ENCODE measurements around the gene BACE2. TPM values are rescaled to one million over a fixed set of nuclear protein-coding genes. Genes with fewer than 3 reads are reported as not detected.

The BACE2 gene
- total RNA-seq, 1 donor from 2014 or later = 49.5 TPM

DNA sequence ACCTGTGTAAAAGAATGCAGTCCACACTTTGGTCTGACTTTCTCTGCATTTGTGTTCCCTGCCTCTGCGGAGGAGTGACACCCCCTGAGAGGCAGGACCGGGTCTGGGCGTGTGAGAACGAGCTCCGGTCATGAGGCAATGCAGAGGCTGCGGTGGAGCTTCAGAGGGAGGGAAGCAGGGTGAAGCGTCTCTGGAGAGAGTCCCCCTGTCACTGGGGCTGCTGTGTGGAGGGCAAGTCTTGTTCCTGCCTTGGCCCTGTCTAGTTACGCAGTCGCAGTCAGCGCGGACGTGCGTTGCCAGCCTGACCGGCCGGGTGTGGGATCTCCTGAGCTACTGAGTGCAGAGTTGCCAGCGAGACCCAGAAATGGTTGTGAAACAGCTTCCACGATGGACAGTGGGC is 48.5 kb downstream of the BACE2 start:
- H3K27me3 Mint-ChIP-seq (ENCODE audit: unreplicated experiment) = no peaks in the 10 kb centered on the region
- H3K27ac Mint-ChIP-seq (ENCODE audit: unreplicated experiment) = peak overlapping the region; percentile 92

DNA sequence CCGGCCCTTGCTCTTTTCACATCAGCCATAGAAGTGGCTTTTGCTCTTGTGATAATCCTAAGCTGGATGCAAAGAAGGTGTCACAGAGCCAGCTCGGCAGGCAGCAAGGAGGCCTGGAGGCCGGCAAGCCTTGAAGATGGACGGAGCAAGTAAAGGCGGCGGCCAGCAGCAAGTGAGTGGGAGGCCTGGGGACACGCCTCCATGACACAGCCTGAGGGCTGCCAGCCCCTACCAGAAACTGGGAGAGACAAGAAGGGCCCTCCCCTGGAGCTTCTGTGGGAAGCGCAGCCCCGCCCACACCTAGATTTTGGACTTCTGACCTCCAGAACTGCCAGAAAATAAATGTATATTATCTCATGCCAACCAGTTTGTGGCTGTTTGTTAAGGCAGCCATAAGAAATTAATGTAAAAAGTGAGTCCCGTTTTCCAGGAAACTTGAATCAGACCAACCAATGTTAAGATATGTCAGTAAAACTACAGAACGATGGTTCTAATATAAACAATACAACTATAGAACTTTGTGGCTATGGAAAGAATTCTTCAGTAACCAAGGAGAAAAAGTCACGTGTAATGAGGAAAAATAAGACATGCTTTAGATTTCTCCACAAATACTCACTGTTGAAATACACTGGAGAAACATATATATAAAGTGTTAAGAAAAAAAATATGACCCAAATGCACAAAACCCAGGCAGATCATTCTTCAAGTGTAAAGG is 49.9 kb downstream of the BACE2 start:
- H3K4me1 Mint-ChIP-seq (ENCODE audit: unreplicated experiment) = peaks cover 54% of the 10 kb centered on the region
- DNase-seq (ENCODE audit: extremely low spot score, unreplicated experiment) = no peak
- no peaks in the 10 kb centered on the region for H3K27me3 Mint-ChIP-seq (ENCODE audit: unreplicated experiment)
- H3K4me3 Mint-ChIP-seq (ENCODE audit: unreplicated experiment) = no peak overlapping the region
- peak overlapping the region; percentile 92 for H3K27ac Mint-ChIP-seq (ENCODE audit: unreplicated experiment)
- H3K9me3 Mint-ChIP-seq (ENCODE audit: unreplicated experiment) = no peaks in the 10 kb centered on the region
- TF ChIP-seq, protein P1, sequence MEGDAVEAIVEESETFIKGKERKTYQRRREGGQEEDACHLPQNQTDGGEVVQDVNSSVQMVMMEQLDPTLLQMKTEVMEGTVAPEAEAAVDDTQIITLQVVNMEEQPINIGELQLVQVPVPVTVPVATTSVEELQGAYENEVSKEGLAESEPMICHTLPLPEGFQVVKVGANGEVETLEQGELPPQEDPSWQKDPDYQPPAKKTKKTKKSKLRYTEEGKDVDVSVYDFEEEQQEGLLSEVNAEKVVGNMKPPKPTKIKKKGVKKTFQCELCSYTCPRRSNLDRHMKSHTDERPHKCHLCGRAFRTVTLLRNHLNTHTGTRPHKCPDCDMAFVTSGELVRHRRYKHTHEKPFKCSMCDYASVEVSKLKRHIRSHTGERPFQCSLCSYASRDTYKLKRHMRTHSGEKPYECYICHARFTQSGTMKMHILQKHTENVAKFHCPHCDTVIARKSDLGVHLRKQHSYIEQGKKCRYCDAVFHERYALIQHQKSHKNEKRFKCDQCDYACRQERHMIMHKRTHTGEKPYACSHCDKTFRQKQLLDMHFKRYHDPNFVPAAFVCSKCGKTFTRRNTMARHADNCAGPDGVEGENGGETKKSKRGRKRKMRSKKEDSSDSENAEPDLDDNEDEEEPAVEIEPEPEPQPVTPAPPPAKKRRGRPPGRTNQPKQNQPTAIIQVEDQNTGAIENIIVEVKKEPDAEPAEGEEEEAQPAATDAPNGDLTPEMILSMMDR (IDR thresholded peaks at IDR 0.05) = no peak
- H3K36me3 Mint-ChIP-seq (ENCODE audit: unreplicated experiment) = peaks cover 4% of the 10 kb centered on the region

More for the DNA sequence above, 48.5 kb downstream of the BACE2 start:
- peaks cover 5% of the 10 kb centered on the region for H3K36me3 Mint-ChIP-seq (ENCODE audit: unreplicated experiment)
- no peak for DNase-seq (ENCODE audit: extremely low spot score, unreplicated experiment)
- H3K4me1 Mint-ChIP-seq (ENCODE audit: unreplicated experiment) = peaks cover 51% of the 10 kb centered on the region
- TF ChIP-seq, protein P1 (IDR thresholded peaks at IDR 0.05) = no peak
- H3K9me3 Mint-ChIP-seq (ENCODE audit: unreplicated experiment) = no peaks in the 10 kb centered on the region
- no peak overlapping the region for H3K4me3 Mint-ChIP-seq (ENCODE audit: unreplicated experiment)

DNA sequence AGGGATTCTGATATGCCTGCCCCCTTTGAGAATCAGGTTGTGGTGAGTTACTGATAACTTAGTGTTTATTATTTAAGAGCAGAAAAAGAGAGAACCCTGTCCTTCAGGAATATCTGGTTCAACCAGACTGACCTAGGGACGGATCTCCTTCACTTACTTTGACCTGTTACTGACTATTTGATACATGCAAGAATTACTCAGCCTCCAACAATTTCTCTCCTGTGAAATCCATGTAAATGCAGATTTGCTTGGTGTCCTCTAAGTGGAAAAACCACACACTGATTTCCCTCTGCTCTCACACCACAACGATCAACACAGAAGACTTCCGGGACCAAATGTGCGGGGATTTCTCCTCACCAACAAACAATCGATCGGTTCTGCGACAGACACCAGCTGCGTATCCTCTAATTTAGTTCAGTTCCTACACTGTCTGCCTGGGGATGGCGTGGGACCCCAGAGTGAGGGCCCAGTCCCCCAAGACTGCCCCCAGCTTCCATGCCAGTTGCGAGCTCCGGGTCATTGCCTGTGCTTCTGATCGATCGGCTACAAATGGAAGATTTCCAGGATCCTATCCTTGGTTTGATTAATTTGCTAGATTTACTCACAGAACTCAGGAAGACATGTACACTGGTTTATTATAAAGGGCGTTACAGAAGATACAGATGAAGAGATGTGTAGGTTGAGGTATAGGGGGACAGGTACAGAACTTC is 51.7 kb downstream of the BACE2 start:
- peaks cover 51% of the 10 kb centered on the region for H3K4me1 Mint-ChIP-seq (ENCODE audit: unreplicated experiment)
- DNase-seq (ENCODE audit: extremely low spot score, unreplicated experiment) = no peak

DNA sequence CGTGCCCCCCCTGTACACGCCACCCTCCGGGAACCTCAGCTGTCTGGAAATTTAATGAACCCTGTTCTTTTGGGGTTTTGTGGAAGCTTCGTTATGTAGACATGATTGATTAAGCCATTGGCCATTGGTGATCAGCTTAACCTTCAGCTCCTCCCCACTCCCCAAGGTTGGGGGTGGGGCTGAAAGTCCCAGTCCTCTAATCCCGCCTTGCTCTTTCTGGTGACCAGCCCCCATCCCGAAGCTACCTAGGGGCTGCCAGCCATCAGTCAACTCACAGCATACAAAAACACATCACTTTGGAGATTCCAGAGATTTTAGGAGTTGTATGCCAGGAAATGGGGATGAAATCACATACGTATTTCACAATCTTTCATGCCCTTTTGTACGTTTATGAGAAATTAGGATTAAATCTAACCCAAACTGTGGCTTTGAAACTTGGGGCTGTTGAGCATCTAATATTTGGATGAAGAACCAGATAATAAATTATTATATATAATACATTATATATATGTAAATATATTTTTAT is 52.3 kb downstream of the BACE2 start:
- H3K4me1 Mint-ChIP-seq (ENCODE audit: unreplicated experiment) = peaks cover 46% of the 10 kb centered on the region
- H3K27me3 Mint-ChIP-seq (ENCODE audit: unreplicated experiment) = no peaks in the 10 kb centered on the region
- no peak overlapping the region for H3K4me3 Mint-ChIP-seq (ENCODE audit: unreplicated experiment)
- no peaks in the 10 kb centered on the region for H3K9me3 Mint-ChIP-seq (ENCODE audit: unreplicated experiment)
- peak overlapping the region; percentile 50 for H3K27ac Mint-ChIP-seq (ENCODE audit: unreplicated experiment)
- DNase-seq (ENCODE audit: extremely low spot score, unreplicated experiment) = no peak
- H3K36me3 Mint-ChIP-seq (ENCODE audit: unreplicated experiment) = peaks cover 2% of the 10 kb centered on the region
- TF ChIP-seq, protein P1 (IDR thresholded peaks at IDR 0.05) = no peak

More for the DNA sequence above, 51.7 kb downstream of the BACE2 start:
- H3K36me3 Mint-ChIP-seq (ENCODE audit: unreplicated experiment) = peaks cover 2% of the 10 kb centered on the region
- H3K27me3 Mint-ChIP-seq (ENCODE audit: unreplicated experiment) = no peaks in the 10 kb centered on the region
- no peaks in the 10 kb centered on the region for H3K9me3 Mint-ChIP-seq (ENCODE audit: unreplicated experiment)
- TF ChIP-seq, protein P1 (IDR thresholded peaks at IDR 0.05) = no peak
- no peak overlapping the region for H3K27ac Mint-ChIP-seq (ENCODE audit: unreplicated experiment)
- no peak overlapping the region for H3K4me3 Mint-ChIP-seq (ENCODE audit: unreplicated experiment)

Measured in osteocyte (in vitro differentiated cells).